Measurements from ENCODE around the gene AGPAT4.

GRCh38 chr6:161154796-161155335, 119.0 kb downstream of the AGPAT4 start:
- TF ChIP-seq EZH2 (IDR thresholded peaks at IDR 0.05; ENCODE audit: insufficient read depth, poor library complexity, severe bottlenecking) (no peak), EZH2phosphoT487 (IDR thresholded peaks at IDR 0.05; ENCODE audit: insufficient read depth, low read depth) (no peak)

Measured in GM23248 (cell line).